Stimulated activated CD4-positive, alpha-beta T cell treated with anti-CD3 and anti-CD28 coated beads, TNF-alpha, amount 100 ng/mL, for 1 hour (primary cell): Measurements from ENCODE around the gene UTP25.

Experiments
- DNase-seq, 3 donors: peaks; one replicate each; pipeline ENCODE4 v3.0.0-alpha.2; 2020; ENCODE audit warnings: low read depth in 3 of 3, low spot score in 1 of 3

UTP25 gene

DNA sequence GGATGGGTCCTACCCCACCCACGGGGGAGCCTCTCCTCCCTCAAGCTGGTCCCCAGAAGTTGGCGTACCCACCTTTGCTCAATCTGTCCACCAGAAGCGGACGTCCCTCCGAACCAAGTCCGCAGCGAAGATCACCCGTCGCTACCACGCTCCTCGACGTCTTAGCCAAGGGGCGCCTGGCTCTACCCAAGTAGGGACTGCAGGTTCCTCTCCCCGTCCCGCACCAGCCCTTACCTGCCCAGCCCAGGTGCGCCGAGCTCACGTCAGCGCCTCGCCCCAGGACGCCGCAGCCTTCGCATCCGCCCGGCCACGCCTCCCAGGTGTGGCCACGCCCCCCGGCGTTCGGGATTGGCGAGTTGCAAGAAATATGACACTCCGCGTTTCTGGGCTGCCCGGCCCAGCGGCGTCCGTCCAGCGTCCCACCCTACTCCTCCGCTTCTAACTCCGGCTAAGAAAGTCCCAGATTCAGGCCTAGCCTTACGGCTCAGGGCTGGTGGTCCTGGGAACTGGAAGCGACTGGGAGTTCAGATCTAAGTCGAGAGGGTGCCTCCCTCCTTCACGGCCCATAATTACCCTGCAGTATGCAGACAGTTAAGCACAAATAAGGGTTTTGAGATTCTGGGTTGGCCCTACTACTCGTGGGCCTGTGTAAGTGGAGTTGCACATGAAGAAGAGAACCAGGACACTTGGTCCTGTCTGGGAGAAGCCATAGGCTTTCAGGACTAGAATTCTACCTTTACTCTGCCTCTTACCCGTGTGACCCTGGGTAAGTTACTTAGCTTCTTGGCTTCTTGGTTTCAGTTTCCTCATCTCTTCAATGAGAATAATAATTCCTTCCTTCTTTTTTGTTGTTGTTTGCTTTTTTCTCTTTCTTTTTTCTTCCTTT lies 21.7 kb upstream of the UTP25 start, which contains the start of gene IRF6:
IRF6 (minus strand) TSS at position 268 of the 886 bp plus-strand sequence. CDS start 4,729 bp downstream, outside the sequence.
- peak in 2 of 3 donors; percentile 44 to 59 for DNase-seq

DNA sequence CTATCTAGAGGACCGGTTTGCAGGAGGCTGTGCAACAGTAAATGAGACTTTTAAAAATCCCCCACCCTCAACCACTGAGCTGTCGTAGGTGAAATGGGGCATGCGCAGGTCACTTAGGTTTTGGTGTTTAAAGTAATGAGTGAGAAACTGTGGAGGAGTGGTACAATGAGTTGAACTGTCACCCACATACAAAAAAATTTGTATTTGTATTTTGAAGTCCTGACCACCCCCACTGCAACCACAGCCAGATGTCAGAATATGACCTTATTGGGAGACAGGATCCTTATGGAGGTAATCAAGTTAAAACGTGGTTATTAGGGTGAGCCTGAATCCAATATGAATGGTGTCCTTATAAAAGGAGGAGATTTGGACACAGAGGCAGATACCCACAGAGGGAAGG lies 20.3 kb upstream of the UTP25 start:
- no peak for DNase-seq

DNA sequence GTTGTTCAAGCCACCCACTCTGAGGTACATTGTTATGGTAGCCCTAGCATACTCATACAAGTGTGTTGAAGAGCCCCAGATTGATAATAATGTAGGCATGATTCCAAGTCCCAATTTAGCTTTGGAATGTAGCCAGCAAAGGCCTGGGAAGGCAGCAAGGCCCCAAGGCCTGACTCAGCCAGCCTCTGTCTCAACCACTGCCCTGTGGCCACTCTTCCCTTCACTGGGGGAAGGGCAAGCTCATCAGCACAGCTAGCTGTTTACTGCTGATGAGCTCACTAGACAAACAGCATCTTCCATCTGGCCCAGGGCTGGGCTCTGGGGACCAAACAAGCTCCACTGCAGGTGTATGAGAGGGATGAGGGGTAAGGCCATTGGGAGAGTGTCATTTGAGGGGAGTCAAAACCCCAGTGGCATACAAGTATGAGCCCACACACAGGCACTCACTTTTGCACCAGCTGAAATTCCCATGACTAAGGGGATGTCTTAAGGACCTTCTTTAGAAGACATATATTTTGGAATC lies 19.7 kb upstream of the UTP25 start:
- no peak for DNase-seq

DNA sequence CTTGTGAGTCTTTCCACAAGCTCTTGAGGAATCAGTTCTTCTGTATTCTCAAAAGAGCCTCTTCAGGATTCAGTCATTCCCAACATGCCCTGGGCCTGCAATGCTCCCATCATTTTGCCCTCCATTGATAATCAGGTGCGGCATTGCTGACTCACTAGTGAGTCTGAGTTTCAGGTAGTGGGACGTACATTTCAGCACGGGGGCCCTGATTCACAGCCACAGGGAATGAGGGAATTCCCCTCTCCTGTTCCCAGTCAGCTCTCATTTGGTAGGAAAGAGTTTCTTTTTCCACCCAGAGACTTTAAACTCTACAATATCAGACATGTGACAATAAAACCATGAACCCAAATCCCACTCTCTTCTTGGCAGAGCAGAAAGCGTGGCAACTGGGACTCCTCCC lies 18.2 kb upstream of the UTP25 start:
- no peak for DNase-seq

DNA sequence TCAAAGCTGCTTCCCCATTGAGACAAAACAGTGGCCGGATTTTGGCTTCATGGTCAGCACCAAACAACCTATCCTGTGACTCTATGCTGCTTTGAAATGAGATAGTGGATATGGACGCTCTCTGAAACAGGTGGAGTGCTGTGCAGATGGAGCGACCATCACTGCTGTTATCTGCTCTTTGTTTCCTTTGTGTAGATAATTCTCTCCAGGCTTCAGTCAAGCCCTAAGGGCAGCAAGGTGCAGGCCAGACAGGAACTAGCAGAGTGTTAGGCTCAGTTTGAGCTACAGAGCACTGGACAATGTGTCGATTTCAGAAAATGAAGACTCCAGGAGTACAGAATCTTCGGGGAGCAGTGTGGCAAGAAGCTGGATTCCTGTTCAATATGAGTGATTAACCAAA lies 17.0 kb upstream of the UTP25 start:
- DNase-seq, result no peak

DNA sequence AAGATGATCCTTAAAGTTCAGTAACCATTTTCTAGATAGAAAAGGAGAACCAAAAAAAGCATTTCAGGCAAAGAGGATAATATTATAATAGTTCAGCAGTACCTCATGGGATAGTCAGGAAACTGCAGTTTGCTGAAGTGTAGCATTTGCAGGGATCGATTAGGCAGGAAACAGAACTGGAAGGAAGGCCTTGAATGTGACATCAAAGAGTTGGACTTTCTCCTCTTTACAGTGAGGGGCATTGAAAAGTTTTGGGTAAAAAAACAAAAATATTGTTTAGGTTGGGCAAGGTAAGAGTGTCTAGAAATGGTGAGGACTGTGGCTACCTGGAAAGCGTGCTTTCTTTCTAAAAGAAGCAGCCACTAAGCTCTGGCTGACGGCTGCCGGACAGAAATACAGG lies 13.9 kb upstream of the UTP25 start:
- no peak for DNase-seq

DNA sequence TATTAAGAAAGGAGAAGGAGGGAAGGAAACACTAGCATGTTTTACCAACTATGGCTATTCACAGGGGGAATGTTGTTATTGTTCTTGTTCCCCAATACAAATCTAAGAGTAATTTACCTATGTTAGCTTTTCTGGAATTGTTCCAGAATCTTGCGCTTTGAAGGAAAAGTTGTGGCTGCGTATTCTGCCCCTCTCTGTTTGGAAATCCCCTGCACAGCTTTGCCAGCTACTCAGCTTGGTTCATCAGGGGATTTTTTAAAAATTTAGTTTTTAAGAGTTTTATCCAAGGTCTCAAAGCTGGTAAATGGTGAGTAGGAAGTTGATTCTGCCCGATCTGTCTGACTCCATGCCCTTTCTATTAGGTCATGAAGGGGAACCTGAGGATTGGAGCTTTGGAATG lies 12.3 kb upstream of the UTP25 start:
- DNase-seq, result no peak

DNA sequence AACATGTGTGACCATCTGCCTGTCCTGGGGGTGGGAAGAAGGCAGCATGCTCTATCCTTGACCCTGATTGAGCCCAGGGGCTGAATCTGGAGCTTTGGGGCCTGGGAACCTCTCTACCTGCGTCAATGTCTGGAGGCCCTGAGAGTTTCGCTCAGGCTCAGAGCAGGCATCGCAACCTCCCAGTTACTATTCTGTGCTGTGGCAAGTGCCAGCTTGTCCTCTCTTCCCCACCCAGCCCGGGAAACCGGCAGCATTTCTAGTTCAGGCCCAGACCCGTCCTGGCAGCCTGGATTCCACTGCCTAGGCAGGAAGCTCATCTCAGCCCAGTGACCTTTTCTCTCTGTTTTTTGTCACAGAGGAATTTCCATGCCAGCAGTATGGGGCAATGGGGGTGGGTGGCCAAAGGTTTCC lies 11.8 kb upstream of the UTP25 start:
- no peak for DNase-seq

DNA sequence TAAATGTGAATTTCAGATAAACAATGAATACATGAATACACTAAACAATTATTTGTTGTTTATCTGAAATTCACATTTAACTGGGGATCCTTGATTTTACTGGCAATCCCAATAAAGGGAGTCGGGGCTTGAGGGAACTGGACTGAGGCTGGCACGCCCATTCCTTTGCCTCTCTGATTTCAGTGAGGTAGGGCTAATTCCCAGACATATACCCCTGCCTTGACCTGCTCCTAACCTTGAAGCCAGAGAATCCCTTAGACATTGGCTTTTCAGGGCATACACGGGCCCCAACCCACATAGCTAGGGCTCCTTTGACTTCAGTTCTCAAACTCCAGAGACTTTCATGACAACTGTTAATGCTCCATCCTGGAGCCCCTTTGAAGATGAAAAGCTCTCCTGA lies 10.8 kb upstream of the UTP25 start:
- no peak for DNase-seq

DNA sequence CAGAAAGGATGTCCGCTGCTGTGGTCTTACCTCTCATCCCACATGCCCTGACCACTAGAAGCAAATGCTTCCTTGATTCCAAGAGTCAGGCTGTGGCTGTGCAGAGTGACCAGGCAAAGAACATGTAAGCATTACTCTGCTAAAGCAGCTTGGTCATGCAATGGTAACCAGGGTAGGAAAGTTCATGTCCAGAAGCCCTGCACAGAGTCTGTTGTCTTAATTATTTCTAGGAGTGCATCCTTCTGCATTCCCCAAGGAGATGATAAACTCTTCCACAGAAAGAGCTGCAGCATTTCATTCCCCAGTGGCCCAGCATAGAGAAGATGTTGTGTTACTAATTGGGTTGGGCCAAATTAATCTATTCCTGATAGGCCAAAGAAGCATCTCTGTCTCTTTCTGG lies 10.1 kb upstream of the UTP25 start:
- DNase-seq, result no peak

DNA sequence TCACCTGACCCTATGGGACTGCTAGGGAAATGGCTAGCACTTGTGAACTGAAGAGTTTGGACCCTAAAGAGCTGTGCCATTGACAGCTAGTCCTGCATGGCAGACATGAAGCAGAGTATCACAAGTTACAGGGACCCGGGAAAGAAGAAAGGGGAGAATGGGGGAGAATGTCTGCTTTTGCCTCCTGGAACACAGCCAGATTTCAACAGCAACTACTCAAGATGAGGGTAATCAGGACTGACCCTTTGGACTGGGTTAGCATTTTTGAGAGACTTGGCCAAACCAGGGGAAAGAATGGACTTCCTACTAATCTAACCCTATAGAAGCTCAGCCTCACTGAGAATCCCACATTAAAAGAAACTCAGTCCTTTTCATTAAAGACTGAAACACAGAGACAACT lies 8.7 kb upstream of the UTP25 start:
- DNase-seq, result no peak

DNA sequence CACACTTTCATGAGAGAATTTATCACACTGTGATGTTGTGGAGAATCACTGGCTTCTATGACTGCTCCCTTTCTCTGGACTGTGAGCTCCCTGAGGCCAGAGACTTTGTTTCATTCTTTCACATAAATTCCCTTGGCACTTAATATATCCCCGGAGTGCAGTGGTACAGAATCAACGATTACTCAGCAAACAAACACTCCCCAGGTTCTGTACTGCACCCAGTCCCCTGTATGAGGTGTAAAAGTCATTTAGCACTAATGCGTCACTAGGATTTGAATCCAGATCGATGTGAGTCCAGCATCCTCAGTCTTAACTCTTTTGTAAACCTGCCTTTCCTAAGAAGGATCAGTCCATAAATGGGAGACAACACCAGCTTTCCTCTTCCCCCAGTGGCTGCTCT lies 6.8 kb upstream of the UTP25 start:
- no peak for DNase-seq

DNA sequence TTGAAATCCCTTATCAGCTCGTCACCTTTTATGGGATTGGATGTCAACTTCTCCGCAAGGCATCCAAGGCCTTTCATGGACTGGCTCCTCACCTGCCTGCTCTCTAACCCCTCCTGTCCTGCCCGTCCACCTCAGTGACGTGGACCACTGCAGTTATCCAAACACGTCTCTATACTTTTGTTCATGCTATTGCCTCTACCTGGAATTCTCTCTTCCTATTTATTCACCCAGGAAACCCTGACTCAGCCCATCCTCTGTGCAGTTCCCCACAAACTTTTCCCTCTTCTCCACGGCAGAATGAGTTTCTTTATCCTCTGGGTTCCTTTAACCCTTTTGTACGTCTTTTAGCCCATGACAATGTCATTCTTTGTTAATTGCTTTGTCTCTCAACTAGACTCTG lies 5.1 kb upstream of the UTP25 start:
- DNase-seq, result no peak

DNA sequence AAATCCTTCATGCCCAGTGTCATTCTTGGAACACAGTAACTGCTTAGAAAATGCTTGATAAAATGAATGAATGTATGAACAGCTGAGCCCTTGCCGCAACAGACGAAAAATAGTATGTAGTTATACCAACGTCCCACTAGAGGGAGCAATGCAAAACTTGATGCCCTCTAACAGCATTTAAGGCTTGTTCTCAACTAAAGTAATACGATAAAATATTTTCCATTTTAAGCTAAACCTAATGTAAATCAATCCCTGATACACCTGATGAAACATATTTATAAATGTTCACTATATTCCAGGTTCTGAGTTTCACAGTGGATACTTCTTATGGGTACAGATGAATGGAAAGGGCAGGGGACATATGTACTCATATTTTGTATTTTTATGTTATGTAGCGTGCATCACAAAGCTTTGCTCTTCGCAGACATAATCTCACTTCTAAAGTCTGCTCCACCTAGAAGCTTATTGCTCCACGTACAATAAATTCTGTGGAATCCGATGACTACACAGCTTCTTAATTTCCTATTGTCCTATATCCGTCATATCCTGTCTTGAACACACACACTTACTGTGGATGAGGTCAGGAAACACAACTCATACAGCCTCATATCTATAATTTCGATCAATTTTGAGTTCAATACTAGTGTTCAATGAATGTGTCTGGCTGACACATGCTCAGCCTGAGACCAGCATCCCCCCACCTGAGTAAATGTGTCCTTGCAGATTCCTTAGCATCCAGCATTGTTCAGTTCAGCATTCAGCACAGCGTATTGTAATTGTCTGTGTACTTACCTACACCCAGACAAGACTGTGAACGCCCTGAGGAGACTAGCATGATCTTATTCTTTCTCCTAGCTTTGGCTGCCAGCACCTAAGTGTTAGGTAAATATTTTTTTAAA lies 4.4 kb upstream of the UTP25 start:
- no peak for DNase-seq

DNA sequence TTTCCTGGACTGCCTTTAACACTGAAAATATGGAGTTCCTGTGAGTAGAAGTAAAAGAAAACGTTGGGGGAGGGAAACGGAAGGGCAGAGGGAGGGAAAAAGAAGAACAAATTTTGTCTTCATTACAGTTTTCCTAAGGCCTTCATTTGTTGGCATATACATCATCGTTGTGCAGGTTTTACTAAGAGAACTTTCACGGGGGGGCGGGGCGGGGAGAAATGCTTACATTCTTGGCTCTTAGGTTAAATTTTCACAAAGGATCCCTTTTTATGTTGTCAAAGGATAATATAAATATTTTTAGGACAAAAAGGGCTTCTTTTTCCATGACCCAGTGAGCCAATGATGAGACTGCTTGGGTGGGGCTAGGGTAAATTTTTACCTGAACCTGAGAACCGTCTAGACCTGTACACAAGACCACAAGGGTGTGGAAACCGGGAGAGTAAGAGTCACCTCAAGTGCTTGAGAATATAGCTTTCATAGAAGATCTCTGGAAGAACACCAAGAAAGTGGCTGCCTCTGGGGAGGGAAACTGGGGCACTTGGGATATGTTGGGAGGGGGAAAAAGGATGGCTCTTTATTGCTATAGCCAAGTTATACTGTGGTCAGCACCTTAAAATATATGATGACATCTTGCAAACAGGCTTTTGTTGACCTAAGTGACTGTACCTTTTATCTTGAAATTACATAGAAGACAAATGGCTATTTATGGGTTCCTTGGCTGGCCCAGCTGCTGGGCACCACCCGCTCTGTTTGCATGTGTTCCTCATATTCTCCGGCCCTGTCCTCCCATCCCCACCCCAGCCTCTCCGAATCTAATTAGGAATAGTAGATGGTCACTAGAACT lies 2.0 kb upstream of the UTP25 start:
- no peak for DNase-seq

DNA sequence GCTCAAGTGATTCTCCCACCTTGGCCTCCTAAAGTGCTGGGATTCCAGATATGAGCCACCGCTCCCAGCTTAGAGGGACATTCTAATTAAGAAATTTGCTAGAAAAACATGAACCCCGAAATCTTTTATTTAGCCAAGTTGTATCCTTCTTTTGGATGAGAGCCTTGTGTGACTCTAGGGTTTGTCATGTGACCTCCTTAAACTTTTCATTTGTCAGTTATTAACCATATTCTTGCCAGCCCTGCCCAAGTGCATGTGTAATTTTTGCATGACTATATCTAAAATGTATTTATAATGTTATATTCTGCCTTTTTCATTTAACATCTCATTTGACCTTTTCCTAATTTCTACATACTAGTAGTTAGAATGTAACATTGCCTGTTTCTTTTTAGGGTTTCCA lies 1.9 kb downstream of the UTP25 start:
- no peak for DNase-seq

DNA sequence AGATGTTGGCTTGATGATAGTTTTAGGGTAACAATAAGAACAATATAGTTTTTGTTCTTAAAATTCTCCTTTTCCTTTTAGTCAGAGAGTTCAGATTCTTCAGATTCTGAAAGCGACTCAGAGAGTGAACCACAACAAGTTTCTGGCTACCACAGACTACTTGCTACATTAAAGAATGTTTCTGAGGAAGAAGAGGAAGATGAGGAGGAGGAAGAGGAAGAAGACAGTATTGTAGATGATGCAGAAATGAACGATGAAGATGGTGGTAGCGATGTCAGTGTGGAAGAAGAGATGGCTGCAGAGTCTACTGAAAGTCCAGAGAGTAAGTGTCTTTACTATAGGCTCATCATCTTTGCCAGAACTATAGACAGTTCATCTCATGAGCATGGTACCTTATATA lies 3.0 kb downstream of the UTP25 start:
- DNase-seq, result no peak

DNA sequence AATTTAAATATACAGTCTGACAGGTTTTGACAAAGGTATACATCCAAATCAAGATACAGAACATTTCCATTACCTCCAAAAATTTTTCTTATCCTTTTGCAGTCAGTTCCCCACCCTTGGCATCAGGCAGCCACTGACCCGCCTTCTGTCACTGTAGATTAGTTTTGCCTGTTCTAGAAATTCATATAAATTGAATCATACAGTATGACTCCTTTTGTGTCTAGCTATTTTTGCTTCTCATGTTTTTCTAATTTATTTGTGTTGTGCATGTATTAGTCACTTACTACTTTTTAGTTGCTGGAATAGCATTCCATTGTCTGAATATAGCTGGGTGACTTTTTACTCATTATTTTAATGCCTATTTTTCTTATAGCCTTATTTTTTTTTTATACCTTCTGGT lies 3.8 kb downstream of the UTP25 start:
- no peak for DNase-seq

DNA sequence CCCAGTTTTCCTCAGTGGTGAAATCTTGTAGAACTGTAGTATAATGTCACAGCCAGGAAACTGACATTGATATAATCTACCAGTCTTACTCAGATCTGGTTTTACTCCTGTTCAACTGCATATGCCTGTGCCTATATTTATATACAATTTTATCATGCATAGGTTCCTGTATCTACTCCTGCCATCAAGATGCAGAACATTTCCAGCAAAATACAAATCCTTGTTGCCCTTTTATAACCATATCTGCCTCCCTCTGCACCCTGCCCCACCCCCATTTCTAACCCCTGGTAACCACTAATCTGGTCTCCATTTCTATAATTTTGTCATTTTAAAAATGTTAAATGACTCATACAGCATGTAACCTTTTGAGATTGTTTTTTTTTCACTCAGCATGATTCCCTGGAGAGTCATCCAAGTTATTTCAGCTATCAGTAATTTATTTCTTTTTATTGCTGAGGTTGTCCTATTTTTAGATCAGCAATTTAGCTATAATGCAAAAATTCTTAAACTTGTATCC lies 8.1 kb downstream of the UTP25 start:
- DNase-seq, result no peak

DNA sequence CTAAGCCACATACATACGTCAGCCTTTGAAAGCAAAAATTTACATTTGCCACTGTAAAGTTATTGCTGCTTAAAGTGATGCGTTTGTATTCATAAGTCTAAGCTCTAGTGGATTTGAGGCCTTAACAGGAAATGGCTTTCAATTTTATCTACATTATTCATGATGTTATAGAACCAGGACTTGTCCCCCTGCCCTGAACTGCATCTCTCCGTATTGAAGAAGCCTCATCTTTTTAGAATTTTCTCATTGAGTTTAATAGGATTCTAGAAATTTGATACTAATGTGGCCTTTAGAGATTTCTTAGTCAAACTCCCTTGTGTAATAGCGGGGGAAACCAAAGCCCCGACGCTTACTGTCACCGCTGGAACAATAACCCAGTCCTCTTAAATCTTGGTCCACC lies 9.9 kb downstream of the UTP25 start:
- DNase-seq, result no peak

DNA sequence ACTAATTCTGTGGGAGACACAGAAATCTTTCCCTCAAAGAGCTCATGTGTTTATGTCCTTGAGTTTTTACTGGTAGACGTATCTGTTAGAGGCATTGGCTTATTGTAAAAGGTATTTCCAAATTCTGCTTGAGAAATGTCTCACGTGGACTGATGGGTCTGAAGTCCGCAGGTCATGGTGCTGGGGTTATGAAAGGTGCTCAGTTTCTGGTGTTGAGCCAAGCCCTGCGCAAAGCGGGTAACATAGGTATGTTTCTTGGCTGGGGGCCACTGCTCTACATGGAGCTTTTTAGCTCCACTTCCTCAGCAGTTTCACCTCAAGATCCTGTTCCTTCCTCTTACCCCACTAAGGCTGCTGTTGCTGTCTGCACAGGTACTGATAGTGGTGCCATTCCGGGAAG lies 10.8 kb downstream of the UTP25 start:
- DNase-seq, result no peak
